IMR-90 (cell line): ENCODE results near the gene PRR5L. TPM values are rescaled to one million over a fixed set of nuclear protein-coding genes. Genes with fewer than 3 reads are reported as not detected.

Experiments
- ATAC-seq: fragments of 200-7000 bp; cut with Tn5 transposase; 2 replicates; pipeline ENCODE4 v1.9.1; 2020; ENCODE audit warnings: low read depth, mild to moderate bottlenecking, moderate library complexity
- BruUV-seq: library from RNA; stranded (reverse); fragments of 400-500 nt; replicated peaks from 2 replicates; lab custom pipeline; 2021; lab: Mats Ljungman, UMichigan
- CTCF ChIA-PET: fragments of 300-600 bp; formaldehyde crosslinking; extraction: SDS; loops from one replicate; lab custom pipeline; 2021; ENCODE audit warnings: antibody characterized with exemption; lab: Yijun Ruan, JAX
- POLR2A ChIA-PET: fragments of 300-600 bp; sonication (Branson Sonifier 250); formaldehyde crosslinking; loops from one replicate; lab custom pipeline; 2022; ENCODE audit warnings: antibody characterized with exemption; ENCODE audit not compliant: unreplicated experiment; lab: Charles Lee
- DNase-seq: peaks from one replicate; pipeline ENCODE4 v3.0.0; 2013
- H2AFZ ChIP-seq: replicated peaks from 2 replicates; pipeline ENCODE3; 2013; ENCODE audit warnings: low read length, mild to moderate bottlenecking; ENCODE audit not compliant: poor library complexity
- H2AK5ac ChIP-seq: 2 replicates; pipeline ENCODE4 v1.6.1; 2013; ENCODE audit warnings: low read depth, low read length, inconsistent platforms
- H2AK9ac ChIP-seq: replicated peaks from 2 replicates; pipeline ENCODE3; 2013; ENCODE audit warnings: mild to moderate bottlenecking, low read depth, low read length, moderate library complexity; ENCODE audit not compliant: poor library complexity
- H2BK120ac ChIP-seq: 2 replicates; pipeline ENCODE4 v1.6.1; 2013; ENCODE audit warnings: low read depth, low read length, inconsistent platforms
- H2BK15ac ChIP-seq: 3 replicates; pipeline ENCODE4 v1.6.1; 2013; ENCODE audit warnings: low read depth, low read length, inconsistent platforms
- H2BK20ac ChIP-seq: 2 replicates; pipeline ENCODE4 v1.6.1; 2013; ENCODE audit warnings: low read depth, mild to moderate bottlenecking, inconsistent platforms, low read length, moderate library complexity
- H2BK5ac ChIP-seq: 2 replicates; pipeline ENCODE4 v1.6.1; 2013; ENCODE audit warnings: mild to moderate bottlenecking, low read depth, low read length, inconsistent platforms; ENCODE audit not compliant: poor library complexity, severe bottlenecking
- H3K14ac ChIP-seq: replicated peaks from 2 replicates; pipeline ENCODE4 v1.6.1; 2013; ENCODE audit warnings: low read depth, low read length, inconsistent platforms
- H3K18ac ChIP-seq: 2 replicates; pipeline ENCODE4 v1.6.1; 2013; ENCODE audit warnings: low read depth, low read length, control low read depth
- H3K23ac ChIP-seq: 2 replicates; pipeline ENCODE4 v1.6.1; 2013; ENCODE audit warnings: low read depth, low read length, inconsistent platforms
- H3K27ac ChIP-seq: 2 replicates; pipeline ENCODE4 v1.5.1; 2013; ENCODE audit warnings: mild to moderate bottlenecking, control low read depth, low read length; ENCODE audit not compliant: insufficient read depth
- H3K27me3 ChIP-seq: 2 replicates; pipeline ENCODE4 v1.6.1; 2013; ENCODE audit warnings: low read length; ENCODE audit not compliant: control insufficient read depth, insufficient read depth
- H3K36me3 ChIP-seq: 2 replicates; pipeline ENCODE4 v1.6.1; 2013; ENCODE audit warnings: low read length, mixed read lengths; ENCODE audit not compliant: control insufficient read depth, insufficient read depth
- H3K4ac ChIP-seq: 2 replicates; pipeline ENCODE4 v1.6.1; 2013; ENCODE audit warnings: low read depth, low read length, inconsistent platforms
- H3K4me1 ChIP-seq: 2 replicates; pipeline ENCODE4 v1.6.1; 2013; ENCODE audit warnings: low read length, mixed read lengths; ENCODE audit not compliant: control insufficient read depth, insufficient read depth
- H3K4me2 ChIP-seq: 2 replicates; pipeline ENCODE4 v1.6.1; 2013; ENCODE audit warnings: low read depth, mild to moderate bottlenecking, control low read depth, low read length, moderate library complexity
- H3K4me3 ChIP-seq: 2 replicates; pipeline ENCODE4 v1.5.1; 2013; ENCODE audit warnings: low read depth, mild to moderate bottlenecking, control low read depth, low read length, moderate library complexity; ENCODE audit not compliant: insufficient read depth
- H3K56ac ChIP-seq: 2 replicates; pipeline ENCODE4 v1.6.1; 2013; ENCODE audit warnings: low read length, inconsistent platforms; ENCODE audit not compliant: insufficient read depth; ENCODE audit errors: extremely low read depth
- H3K79me1 ChIP-seq, 2 experiments: 2 replicates each; pipeline ENCODE4 v1.6.1; 2013; ENCODE audit warnings: low read length in 2 of 2, inconsistent platforms in 1 of 2, low read depth in 1 of 2
- H3K9ac ChIP-seq: 2 replicates; pipeline ENCODE4 v1.6.1; 2013; ENCODE audit warnings: low read depth, low read length, control low read depth
- H3K9me1 ChIP-seq: 2 replicates; pipeline ENCODE4 v1.6.1; 2013; ENCODE audit warnings: low read length, inconsistent platforms; ENCODE audit not compliant: insufficient read depth
- H3K9me3 ChIP-seq: 2 replicates; pipeline ENCODE4 v1.6.1; 2013; ENCODE audit warnings: low read length; ENCODE audit not compliant: control insufficient read depth, insufficient read depth
- H4K20me1 ChIP-seq: 2 replicates; pipeline ENCODE4 v1.6.1; 2013; ENCODE audit warnings: low read length, inconsistent platforms; ENCODE audit not compliant: insufficient read depth
- H4K5ac ChIP-seq: 2 replicates; pipeline ENCODE4 v1.6.1; 2013; ENCODE audit warnings: mild to moderate bottlenecking, low read depth, low read length, control low read depth
- H4K8ac ChIP-seq, 2 experiments: 2 replicates each; pipeline ENCODE4 v1.6.1; 2013; ENCODE audit warnings: low read depth in 2 of 2, low read length in 2 of 2, control low read depth in 1 of 2, inconsistent platforms in 1 of 2
- H4K91ac ChIP-seq: 2 replicates; pipeline ENCODE4 v1.6.1; 2013; ENCODE audit warnings: low read depth, low read length, inconsistent platforms; ENCODE audit not compliant: insufficient read depth
- CHD1 ChIP-seq: IDR thresholded peaks from 2 replicates; pipeline ENCODE4 v1.6.1; 2012; ENCODE audit warnings: low read depth, low read length, improper control_type of control experiment
- RCOR1 ChIP-seq: IDR thresholded peaks from 2 replicates; pipeline ENCODE4 v1.6.1; 2012; ENCODE audit warnings: mild to moderate bottlenecking, low read length, improper control_type of control experiment; ENCODE audit not compliant: insufficient replicate concordance
- RFX5 ChIP-seq: IDR thresholded peaks from 2 replicates; pipeline ENCODE4 v1.8.0; 2012; ENCODE audit warnings: low read depth, mild to moderate bottlenecking, low read length, moderate library complexity
- SMC3 ChIP-seq: fragments of 150-350 bp; IDR thresholded peaks from 2 replicates; pipeline ENCODE4 v1.6.1; 2016; ENCODE audit warnings: low read depth, mild to moderate bottlenecking, antibody characterized with exemption, low read length, moderate library complexity
- USF2 ChIP-seq: fragments of 150-350 bp; IDR thresholded peaks from 2 replicates; pipeline ENCODE4 v1.6.1; 2017; ENCODE audit warnings: mild to moderate bottlenecking, antibody characterized with exemption, low read length, low read depth
- WGBS, 2 experiments: methylation state at CpG; one replicate each; pipeline versions ENCODE4 v1.1.5 to v1.1.7; 2013; ENCODE audit warnings: missing lambda C conversion rate in 2 of 2; ENCODE audit not compliant: insufficient read length in 1 of 2; ENCODE audit errors: extremely low coverage in 2 of 2; 5-methylcytosine and 5-hydroxymethylcytosine counted together
- dilution Hi-C: fragments of 300-500 bp; cut with HindIII; formaldehyde crosslinking; loops from one replicate; pipeline ENCODE4 v1.14.3; 2018; ENCODE audit warnings: low sequenced_read_pairs; ENCODE audit not compliant: unreplicated experiment
- in situ Hi-C: fragments of 300-500 bp; cut with MboI; formaldehyde crosslinking; loops from 3 replicates; pipeline ENCODE4 v1.14.3; 2019; ENCODE audit warnings: low sequenced_read_pairs, inconsistent platforms, mixed read lengths
- intact Hi-C: fragments of 100-400 bp; cut with micrococcal nuclease; formaldehyde crosslinking; loops from 2 replicates; pipeline ENCODE4 v1.10.0; 2022
- polyA plus RNA-seq, 3 experiments: library from polyadenylated mRNA; depleted of rRNA; stranded (reverse); fragments of >200 nt; gene quantifications; 2 replicates each; pipeline ENCODE4 v1.2.3, GENCODE V29; 2012; ENCODE audit warnings: low replicate concordance in 1 of 3
- total RNA-seq: library from RNA; depleted of rRNA; stranded (reverse); fragments of >200 nt; gene quantifications from 2 replicates; pipeline ENCODE4 v1.2.3, GENCODE V29; 2012

PRR5L gene
- total and polyA plus RNA-seq, 2 of the 4 experiments (the other 2 are of a cell fraction) = 2.9 to 3.6 TPM

DNA sequence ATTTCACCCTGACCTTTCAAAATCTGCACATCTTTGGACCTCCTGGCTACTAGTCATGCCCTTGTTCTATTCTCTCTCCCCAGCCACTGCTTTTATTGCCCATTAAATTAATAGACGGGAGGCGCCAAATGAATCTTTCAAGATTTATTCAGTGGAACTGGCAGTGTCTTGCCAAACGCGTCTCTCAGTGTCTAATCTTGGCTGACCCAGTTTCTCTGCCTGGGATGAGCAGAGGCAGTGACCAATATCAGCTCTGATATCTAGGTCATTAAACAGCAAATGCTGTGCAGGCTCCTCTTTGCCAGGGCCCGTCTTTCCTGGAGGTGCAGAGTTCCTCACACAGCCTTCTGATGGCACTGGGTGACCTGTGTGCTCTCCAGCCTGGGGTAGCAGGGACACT is 140.0 kb downstream of the PRR5L start (continued):
- no peak for TF ChIP-seq CHD1

- H3K4me2 ChIP-seq = no peak overlapping the region
- H4K8ac ChIP-seq = no peak overlapping the region
- no peak overlapping the region for H3K27ac ChIP-seq
- no TSS peak for BruUV-seq
- no peak overlapping the region for H3K14ac ChIP-seq
- H4K5ac ChIP-seq = no peak overlapping the region
- no peak overlapping the region for H3K4me3 ChIP-seq
- no peaks in the 10 kb centered on the region for H4K20me1 ChIP-seq
- peaks cover 2% of the 10 kb centered on the region for H3K36me3 ChIP-seq
- ChIA-PET CTCF (no interaction called here), POLR2A (no interaction called here)
- H4K91ac ChIP-seq = no peak overlapping the region
- H3K27me3 ChIP-seq = no peaks in the 10 kb centered on the region
- DNase-seq (no peak), ATAC-seq (no peak)
- H2AK5ac ChIP-seq = no peak overlapping the region
- intact Hi-C loops (no loop called here), dilution Hi-C loops (no loop called here), in situ Hi-C loops (no loop called here)
- WGBS, 2 experiments = no CpG with 5 or more reads among the region's 2 CpGs
- H3K9ac ChIP-seq = no peak overlapping the region
- no peak overlapping the region for H2BK120ac ChIP-seq
- H2AFZ ChIP-seq = no peak overlapping the region
- no peak overlapping the region for H2AK9ac ChIP-seq
- no peak overlapping the region for H3K4ac ChIP-seq
- H3K23ac ChIP-seq = no peak overlapping the region
- H3K79me1 ChIP-seq = no peaks in the 10 kb centered on the region; a peak in 1 of 4 replicates
- TF ChIP-seq SMC3 = no peak
- no peak for TF ChIP-seq USF2
- TF ChIP-seq RFX5 = no peak
- TF ChIP-seq RCOR1 = no peak
- H3K4me1 ChIP-seq = peaks cover 3% of the 10 kb centered on the region
- H2BK15ac ChIP-seq = no peak overlapping the region
- H2BK20ac ChIP-seq = no peak overlapping the region
- peaks cover 4% of the 10 kb centered on the region for H3K9me1 ChIP-seq
- H3K56ac ChIP-seq = no peak overlapping the region
- no peak overlapping the region for H2BK5ac ChIP-seq
- no peaks in the 10 kb centered on the region for H3K9me3 ChIP-seq
- no peak overlapping the region for H3K18ac ChIP-seq
Observed at GRCh38 chr11:36436589-36436988, 140.5 kb downstream of the PRR5L start.
